Astrocyte (in vitro differentiated cells and primary cell): Measurements from ENCODE around the gene TH. TPM values are rescaled to one million over a fixed set of nuclear protein-coding genes. Genes with fewer than 3 reads are reported as not detected.

Experiments used
- DNase-seq: peaks from one replicate; pipeline ENCODE4 v3.0.0-alpha.2; 2010; ENCODE audit warnings: low read depth
- FAIRE-seq: peaks from 2 replicates; lab custom pipeline; 2011; peaks lifted over from hg19 to GRCh38; lab: Jason Lieb, UNC
- H2AFZ ChIP-seq: 2 replicates; pipeline ENCODE4 v1.6.0; 2012; ENCODE audit warnings: low read depth, low read length, inconsistent platforms
- H3K27ac ChIP-seq: 2 replicates; pipeline ENCODE4 v1.5.1; 2011; ENCODE audit warnings: low read depth, low read length, inconsistent platforms
- H3K27me3 ChIP-seq: 2 replicates; pipeline ENCODE4 v1.6.0; 2011; ENCODE audit warnings: low read length, inconsistent platforms; ENCODE audit not compliant: insufficient read depth
- H3K36me3 ChIP-seq: 2 replicates; pipeline ENCODE4 v1.5.1; 2011; ENCODE audit warnings: low read length, inconsistent platforms; ENCODE audit not compliant: insufficient read depth
- H3K4me1 ChIP-seq: 2 replicates; pipeline ENCODE4 v1.5.1; 2011; ENCODE audit warnings: low read length, inconsistent platforms; ENCODE audit not compliant: insufficient read depth
- H3K4me2 ChIP-seq: 2 replicates; pipeline ENCODE4 v1.6.0; 2012; ENCODE audit warnings: low read length, inconsistent platforms
- H3K4me3 ChIP-seq: 2 replicates; pipeline ENCODE4 v1.5.1; 2011; ENCODE audit warnings: low read depth, mild to moderate bottlenecking, low read length, inconsistent platforms; ENCODE audit not compliant: insufficient read depth
- H3K79me2 ChIP-seq: 2 replicates; pipeline ENCODE4 v1.6.0; 2012; ENCODE audit warnings: mild to moderate bottlenecking, low read length, inconsistent platforms; ENCODE audit not compliant: insufficient read depth
- H3K9ac ChIP-seq: 2 replicates; pipeline ENCODE4 v1.6.0; 2012; ENCODE audit warnings: mild to moderate bottlenecking, low read length, inconsistent platforms
- H3K9me3 ChIP-seq: 2 replicates; pipeline ENCODE4 v1.5.1; 2012; ENCODE audit warnings: low read depth, mild to moderate bottlenecking, low read length, inconsistent platforms; ENCODE audit not compliant: insufficient read depth
- H4K20me1 ChIP-seq: 2 replicates; pipeline ENCODE4 v1.6.0; 2012; ENCODE audit warnings: low read length, inconsistent platforms; ENCODE audit not compliant: insufficient read depth
- H3K27ac Mint-ChIP-seq: one replicate; pipeline ENCODE4 v1.8.0; 2021; ENCODE audit warnings: mild to moderate bottlenecking, mixed read lengths; ENCODE audit not compliant: unreplicated experiment
- H3K27me3 Mint-ChIP-seq: one replicate; pipeline ENCODE4 v1.8.0; 2021; ENCODE audit warnings: low read depth, mixed read lengths; ENCODE audit not compliant: unreplicated experiment
- H3K36me3 Mint-ChIP-seq: one replicate; pipeline ENCODE4 v1.8.0; 2021; ENCODE audit warnings: low read depth, mixed read lengths; ENCODE audit not compliant: unreplicated experiment
- H3K4me1 Mint-ChIP-seq: one replicate; pipeline ENCODE4 v1.8.0; 2021; ENCODE audit warnings: low read depth, mixed read lengths; ENCODE audit not compliant: unreplicated experiment
- H3K4me3 Mint-ChIP-seq: one replicate; pipeline ENCODE4 v1.8.0; 2021; ENCODE audit warnings: mild to moderate bottlenecking, moderate library complexity, mixed read lengths; ENCODE audit not compliant: unreplicated experiment
- H3K9me3 Mint-ChIP-seq: one replicate; pipeline ENCODE4 v1.8.0; 2021; ENCODE audit warnings: mild to moderate bottlenecking, mixed read lengths; ENCODE audit not compliant: unreplicated experiment
- EZH2 ChIP-seq: IDR thresholded peaks from 2 replicates; pipeline ENCODE4 v1.6.1; 2012; ENCODE audit warnings: mild to moderate bottlenecking, low read length, inconsistent platforms; ENCODE audit not compliant: insufficient read depth
- total RNA-seq: library from RNA; stranded (reverse); gene quantifications from 2 replicates; pipeline ENCODE4 v1.2.1, GENCODE V29; 2021
- TF ChIP-seq, protein P1 (sequence below): IDR thresholded peaks from 2 replicates; pipeline ENCODE4 v1.5.1; 2011; ENCODE audit warnings: low read depth, mild to moderate bottlenecking, inconsistent platforms, low read length, moderate library complexity; ENCODE audit not compliant: insufficient read depth

The TH gene
- total RNA-seq, 1 donor from 2014 or later = not detected

DNA sequence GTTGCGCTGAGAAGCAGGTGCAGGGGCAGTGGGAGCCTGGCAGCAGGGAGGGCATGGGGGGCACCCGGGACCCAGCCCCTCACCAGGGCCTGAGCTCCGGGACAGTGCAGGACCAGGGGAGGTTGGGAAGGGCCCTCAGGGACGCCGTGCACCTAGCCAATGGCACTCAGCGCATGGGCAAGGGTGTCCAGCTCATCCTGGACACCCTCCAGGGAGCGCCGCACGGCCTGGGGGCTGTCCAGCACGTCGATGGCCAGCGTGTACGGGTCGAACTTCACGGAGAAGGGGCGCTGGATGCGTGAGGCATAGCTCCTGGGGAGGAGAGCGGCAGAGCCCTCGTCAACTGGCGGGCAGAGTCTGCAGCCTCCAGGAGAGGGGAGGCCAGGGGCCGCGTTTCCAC is 7.5 kb downstream of the TH start:
- H3K9me3 Mint-ChIP-seq = no peaks in the 10 kb centered on the region
- FAIRE-seq = no peak
- H3K27ac Mint-ChIP-seq = no peak overlapping the region
- Histone ChIP-seq H3K36me3 (no peaks in the 10 kb centered on the region), H3K27ac (no peak overlapping the region), H3K79me2 (no peaks in the 10 kb centered on the region), H4K20me1 (no peaks in the 10 kb centered on the region), H3K9ac (no peak overlapping the region), H3K4me2 (no peak overlapping the region), H2AFZ (no peak overlapping the region), H3K27me3 (no peaks in the 10 kb centered on the region), H3K4me1 (no peaks in the 10 kb centered on the region), H3K9me3 (no peaks in the 10 kb centered on the region), H3K4me3 (no peak overlapping the region)
- DNase-seq = no peak
- H3K4me1 Mint-ChIP-seq = no peaks in the 10 kb centered on the region
- peaks cover 24% of the 10 kb centered on the region for H3K27me3 Mint-ChIP-seq
- TF ChIP-seq EZH2 = no peak
- TF ChIP-seq, protein P1, sequence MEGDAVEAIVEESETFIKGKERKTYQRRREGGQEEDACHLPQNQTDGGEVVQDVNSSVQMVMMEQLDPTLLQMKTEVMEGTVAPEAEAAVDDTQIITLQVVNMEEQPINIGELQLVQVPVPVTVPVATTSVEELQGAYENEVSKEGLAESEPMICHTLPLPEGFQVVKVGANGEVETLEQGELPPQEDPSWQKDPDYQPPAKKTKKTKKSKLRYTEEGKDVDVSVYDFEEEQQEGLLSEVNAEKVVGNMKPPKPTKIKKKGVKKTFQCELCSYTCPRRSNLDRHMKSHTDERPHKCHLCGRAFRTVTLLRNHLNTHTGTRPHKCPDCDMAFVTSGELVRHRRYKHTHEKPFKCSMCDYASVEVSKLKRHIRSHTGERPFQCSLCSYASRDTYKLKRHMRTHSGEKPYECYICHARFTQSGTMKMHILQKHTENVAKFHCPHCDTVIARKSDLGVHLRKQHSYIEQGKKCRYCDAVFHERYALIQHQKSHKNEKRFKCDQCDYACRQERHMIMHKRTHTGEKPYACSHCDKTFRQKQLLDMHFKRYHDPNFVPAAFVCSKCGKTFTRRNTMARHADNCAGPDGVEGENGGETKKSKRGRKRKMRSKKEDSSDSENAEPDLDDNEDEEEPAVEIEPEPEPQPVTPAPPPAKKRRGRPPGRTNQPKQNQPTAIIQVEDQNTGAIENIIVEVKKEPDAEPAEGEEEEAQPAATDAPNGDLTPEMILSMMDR = no peak
- H3K4me3 Mint-ChIP-seq = no peak overlapping the region
- H3K36me3 Mint-ChIP-seq = no peaks in the 10 kb centered on the region

GRCh38 chr11:2163428-2163978 is 8.1 kb downstream of the TH start:
- Mint-ChIP-seq H3K4me3 (no peak overlapping the region), H3K36me3 (no peaks in the 10 kb centered on the region)
- FAIRE-seq = no peak

More at GRCh38 chr11:2163428-2163978, 8.1 kb downstream of the TH start:
- Mint-ChIP-seq H3K4me1 (no peaks in the 10 kb centered on the region), H3K27me3 (peaks cover 24% of the 10 kb centered on the region), H3K9me3 (no peaks in the 10 kb centered on the region), H3K27ac (no peak overlapping the region)
- Histone ChIP-seq H3K9ac (no peak overlapping the region), H3K4me1 (no peaks in the 10 kb centered on the region), H3K79me2 (no peaks in the 10 kb centered on the region), H2AFZ (no peak overlapping the region), H3K36me3 (no peaks in the 10 kb centered on the region), H3K27ac (no peak overlapping the region), H4K20me1 (no peaks in the 10 kb centered on the region), H3K4me3 (no peak overlapping the region), H3K4me2 (no peak overlapping the region), H3K27me3 (no peaks in the 10 kb centered on the region), H3K9me3 (no peaks in the 10 kb centered on the region)
- TF ChIP-seq EZH2 = no peak
- TF ChIP-seq, protein P1 = no peak
- no peak for DNase-seq
